ENCODE measurements around the gene KCNK7. TPM values are rescaled to one million over a fixed set of nuclear protein-coding genes. Genes with fewer than 3 reads are reported as not detected.
A peak's percentile ranks its signal among the peaks of the same experiment; 100 is the strongest.

The KCNK7 gene
- total RNA-seq, 1 donor from 2014 or later: 12.0 TPM

DNA sequence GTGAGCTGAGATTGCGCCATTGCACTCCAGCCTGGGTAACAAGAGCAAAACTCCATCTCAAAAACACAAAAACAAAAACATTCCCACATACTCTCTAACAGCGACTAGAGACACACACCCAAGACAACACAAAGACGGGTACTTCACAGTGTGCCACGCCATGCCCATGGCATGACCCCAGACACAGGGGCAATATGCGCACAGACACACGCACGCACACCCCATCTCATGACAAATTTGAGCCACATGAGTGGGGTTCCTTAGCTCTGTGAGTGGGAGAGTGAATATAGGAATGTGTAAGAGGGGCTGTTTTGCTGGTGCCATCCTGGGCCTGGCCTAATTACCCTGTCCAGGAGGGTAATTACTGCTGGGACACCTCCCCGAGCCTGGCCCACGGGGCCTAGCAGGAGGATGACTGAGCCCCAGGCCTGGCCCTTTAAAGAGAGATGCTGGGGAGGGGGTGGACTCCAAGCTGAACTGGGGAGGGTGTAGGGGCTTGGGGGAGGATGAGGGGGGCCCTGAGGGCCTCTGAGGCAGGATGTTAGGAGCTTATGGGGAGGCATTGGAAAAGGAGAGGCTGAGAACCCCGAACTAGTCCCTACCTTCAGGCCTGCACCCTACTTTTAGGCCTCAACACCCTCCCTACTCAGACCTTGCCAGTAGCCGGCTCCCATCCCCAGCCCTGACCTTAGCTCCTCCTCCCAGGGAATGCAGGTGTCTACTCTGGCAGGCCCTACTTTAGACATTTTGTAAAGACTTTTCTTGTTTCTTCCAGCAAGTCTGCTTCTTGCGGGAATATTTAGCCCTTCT lies 38.9 kb downstream of the KCNK7 start:
- TF ChIP-seq, protein P1, sequence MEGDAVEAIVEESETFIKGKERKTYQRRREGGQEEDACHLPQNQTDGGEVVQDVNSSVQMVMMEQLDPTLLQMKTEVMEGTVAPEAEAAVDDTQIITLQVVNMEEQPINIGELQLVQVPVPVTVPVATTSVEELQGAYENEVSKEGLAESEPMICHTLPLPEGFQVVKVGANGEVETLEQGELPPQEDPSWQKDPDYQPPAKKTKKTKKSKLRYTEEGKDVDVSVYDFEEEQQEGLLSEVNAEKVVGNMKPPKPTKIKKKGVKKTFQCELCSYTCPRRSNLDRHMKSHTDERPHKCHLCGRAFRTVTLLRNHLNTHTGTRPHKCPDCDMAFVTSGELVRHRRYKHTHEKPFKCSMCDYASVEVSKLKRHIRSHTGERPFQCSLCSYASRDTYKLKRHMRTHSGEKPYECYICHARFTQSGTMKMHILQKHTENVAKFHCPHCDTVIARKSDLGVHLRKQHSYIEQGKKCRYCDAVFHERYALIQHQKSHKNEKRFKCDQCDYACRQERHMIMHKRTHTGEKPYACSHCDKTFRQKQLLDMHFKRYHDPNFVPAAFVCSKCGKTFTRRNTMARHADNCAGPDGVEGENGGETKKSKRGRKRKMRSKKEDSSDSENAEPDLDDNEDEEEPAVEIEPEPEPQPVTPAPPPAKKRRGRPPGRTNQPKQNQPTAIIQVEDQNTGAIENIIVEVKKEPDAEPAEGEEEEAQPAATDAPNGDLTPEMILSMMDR (IDR thresholded peaks at IDR 0.05): no peak
- TF ChIP-seq POLR2A (IDR thresholded peaks at IDR 0.05): no peak
- no peak for TF ChIP-seq POLR2AphosphoS5 (IDR thresholded peaks at IDR 0.05; ENCODE audit: insufficient read depth in 1 of 2, low read depth in 1 of 2)
- Histone ChIP-seq H3K9me3 (no peaks in the 10 kb centered on the region), H3K4me3 (peak overlapping the region; percentile 62 to 90), H3K4me1 (peaks cover 77% of the 10 kb centered on the region), H3K27ac (peak overlapping the region; percentile 98), H3K36me3 (peaks cover 0 to 16% of the 10 kb centered on the region in 2 donors), H3K27me3 (no peaks in the 10 kb centered on the region)
- intact Hi-C loops (cut with DNase I): loop anchor here (1.0 kb wide), 1 partner anchor 41 kb away; no protein-coding TSS in a partner anchor
- no peak for DNase-seq (ENCODE audit: extremely low spot score in 2 of 2)

DNA sequence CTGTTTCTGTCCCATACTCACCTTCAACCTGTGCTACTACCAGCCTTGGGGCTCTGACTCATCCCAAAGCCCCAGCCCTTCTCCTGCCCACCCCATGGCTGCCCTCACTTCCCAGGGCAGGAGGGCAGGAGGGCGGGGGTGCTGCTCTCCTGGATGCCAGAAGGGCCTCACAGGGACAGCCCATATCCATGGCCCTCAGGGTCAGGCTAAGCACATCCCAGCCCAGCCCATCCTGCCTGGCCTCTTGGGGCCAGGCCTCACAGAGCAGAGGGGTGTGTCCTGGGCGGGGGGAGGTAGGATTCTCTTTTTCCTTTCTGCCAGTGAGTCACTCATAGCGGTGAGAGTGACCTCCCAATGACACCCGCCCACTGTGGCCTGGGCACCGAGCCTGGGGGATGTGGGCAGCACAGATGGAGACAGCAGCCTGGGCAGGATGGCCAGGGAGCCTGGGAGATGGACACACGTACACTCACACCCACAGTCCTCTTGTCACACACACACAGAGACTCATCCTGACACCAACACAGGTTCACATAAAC lies 39.8 kb downstream of the KCNK7 start:
- no peak for DNase-seq (ENCODE audit: extremely low spot score in 2 of 2)
- H3K4me1 ChIP-seq: peaks cover 72% of the 10 kb centered on the region
- no peaks in the 10 kb centered on the region for H3K9me3 ChIP-seq
- peak overlapping the region; percentile 98 for H3K27ac ChIP-seq
- intact Hi-C loops (cut with DNase I): no loop called here
- H3K27me3 ChIP-seq: no peaks in the 10 kb centered on the region
- TF ChIP-seq POLR2AphosphoS5 (IDR thresholded peaks at IDR 0.05; ENCODE audit: insufficient read depth in 1 of 2, low read depth in 1 of 2): peak in 1 of 2 donors; percentile 59
- TF ChIP-seq, protein P1 (IDR thresholded peaks at IDR 0.05): no peak
- peaks cover 0 to 25% of the 10 kb centered on the region in 2 donors for H3K36me3 ChIP-seq
- H3K4me3 ChIP-seq: peak overlapping the region in 1 of 2 donors; percentile 90

DNA sequence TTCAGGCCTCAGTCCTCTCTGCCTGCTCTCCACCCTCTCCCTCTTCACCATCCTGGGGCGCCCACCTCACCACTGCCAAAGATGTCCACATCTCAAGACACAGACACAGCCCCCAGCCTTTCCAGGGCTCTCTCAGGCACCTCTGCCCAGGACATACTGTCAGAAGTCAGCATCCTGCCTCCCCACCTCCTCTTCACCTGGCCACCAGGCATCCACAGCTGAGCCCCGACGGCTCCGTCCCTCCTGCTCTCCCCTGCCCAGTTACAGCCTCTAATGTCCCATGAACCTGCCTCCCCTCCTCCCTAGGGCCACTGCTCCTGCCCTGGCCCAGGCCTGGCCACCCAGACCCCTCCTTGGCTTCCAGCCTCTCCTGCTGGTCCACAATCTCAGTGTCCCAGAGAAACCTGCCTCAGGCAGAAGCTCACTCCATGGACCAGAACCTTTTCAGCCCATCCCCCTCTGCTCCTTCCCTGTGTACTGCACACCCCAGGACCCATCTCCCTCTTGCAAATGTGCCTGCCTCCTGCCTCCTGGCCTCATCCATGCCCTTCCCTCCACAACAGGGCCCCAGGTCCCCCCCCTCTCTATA lies 40.7 kb downstream of the KCNK7 start:
- H3K36me3 ChIP-seq: peaks cover 0 to 26% of the 10 kb centered on the region in 2 donors
- TF ChIP-seq POLR2AphosphoS5 (IDR thresholded peaks at IDR 0.05; ENCODE audit: insufficient read depth in 1 of 2, low read depth in 1 of 2) (no peak), POLR2A (IDR thresholded peaks at IDR 0.05) (no peak)
- TF ChIP-seq, protein P1 (IDR thresholded peaks at IDR 0.05): no peak
- peaks cover 64% of the 10 kb centered on the region for H3K4me1 ChIP-seq
- H3K27me3 ChIP-seq: no peaks in the 10 kb centered on the region
- intact Hi-C loops (cut with DNase I): no loop called here
- H3K9me3 ChIP-seq: no peaks in the 10 kb centered on the region
- H3K4me3 ChIP-seq: no peak overlapping the region
- no peak for DNase-seq (ENCODE audit: extremely low spot score in 2 of 2)
- peak overlapping the region; percentile 98 for H3K27ac ChIP-seq

DNA sequence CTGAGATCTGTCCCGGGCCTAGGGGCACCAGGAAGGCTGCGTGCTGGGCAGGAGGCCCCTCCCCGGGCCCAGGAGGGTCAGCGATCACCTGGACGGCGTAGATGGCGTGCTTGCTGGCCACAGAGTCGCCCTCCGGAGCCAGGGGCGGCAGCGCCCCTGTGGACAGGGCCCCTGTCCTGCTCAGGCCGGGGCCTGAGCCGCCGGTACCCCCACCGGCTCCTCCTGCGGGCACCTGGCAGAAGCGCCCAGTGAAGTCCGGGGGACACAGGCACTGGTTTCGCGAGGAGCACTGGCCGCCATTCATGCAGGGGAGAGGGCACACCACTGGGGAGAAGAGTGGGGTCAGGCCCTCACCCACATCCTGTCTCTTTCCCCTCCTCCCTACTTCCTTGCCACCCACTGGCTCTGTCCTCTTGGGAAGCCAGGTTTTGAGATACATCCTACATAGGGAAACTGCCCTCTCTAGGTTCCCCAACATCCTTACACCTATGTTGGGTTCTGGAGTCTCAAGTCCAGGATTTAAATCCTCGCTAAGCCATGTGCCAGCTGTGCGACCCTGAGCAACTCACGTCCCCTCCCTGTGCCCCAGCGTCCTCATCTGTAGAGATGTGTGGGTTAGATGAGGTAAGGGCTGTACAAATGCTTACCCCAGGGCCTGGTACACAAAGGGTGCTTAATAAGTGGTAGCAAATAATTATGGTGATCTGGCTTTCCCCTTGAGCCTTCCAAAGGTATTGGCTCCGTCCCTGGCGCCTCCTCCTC lies 41.4 kb downstream of the KCNK7 start:
- intact Hi-C loops (cut with DNase I): no loop called here
- no peaks in the 10 kb centered on the region for H3K27me3 ChIP-seq
- no peak for DNase-seq (ENCODE audit: extremely low spot score in 2 of 2)
- H3K4me3 ChIP-seq: no peak overlapping the region
- no peaks in the 10 kb centered on the region for H3K9me3 ChIP-seq
- peaks cover 0 to 27% of the 10 kb centered on the region in 2 donors for H3K36me3 ChIP-seq
- H3K27ac ChIP-seq: peak overlapping the region; percentile 98
- TF ChIP-seq, protein P1 (IDR thresholded peaks at IDR 0.05): no peak
- TF ChIP-seq POLR2A (IDR thresholded peaks at IDR 0.05) (no peak), POLR2AphosphoS5 (IDR thresholded peaks at IDR 0.05; ENCODE audit: insufficient read depth in 1 of 2, low read depth in 1 of 2) (no peak)
- H3K4me1 ChIP-seq: peaks cover 57% of the 10 kb centered on the region
